ENCODE measurements around the gene PIAS2.
"Not testable (repeated sequence)": the region's sequence is repeated elsewhere in the genome, so short reads cannot be mapped to it uniquely, and the experiment has no call there.

PIAS2 gene, protein sequence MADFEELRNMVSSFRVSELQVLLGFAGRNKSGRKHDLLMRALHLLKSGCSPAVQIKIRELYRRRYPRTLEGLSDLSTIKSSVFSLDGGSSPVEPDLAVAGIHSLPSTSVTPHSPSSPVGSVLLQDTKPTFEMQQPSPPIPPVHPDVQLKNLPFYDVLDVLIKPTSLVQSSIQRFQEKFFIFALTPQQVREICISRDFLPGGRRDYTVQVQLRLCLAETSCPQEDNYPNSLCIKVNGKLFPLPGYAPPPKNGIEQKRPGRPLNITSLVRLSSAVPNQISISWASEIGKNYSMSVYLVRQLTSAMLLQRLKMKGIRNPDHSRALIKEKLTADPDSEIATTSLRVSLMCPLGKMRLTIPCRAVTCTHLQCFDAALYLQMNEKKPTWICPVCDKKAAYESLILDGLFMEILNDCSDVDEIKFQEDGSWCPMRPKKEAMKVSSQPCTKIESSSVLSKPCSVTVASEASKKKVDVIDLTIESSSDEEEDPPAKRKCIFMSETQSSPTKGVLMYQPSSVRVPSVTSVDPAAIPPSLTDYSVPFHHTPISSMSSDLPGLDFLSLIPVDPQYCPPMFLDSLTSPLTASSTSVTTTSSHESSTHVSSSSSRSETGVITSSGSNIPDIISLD

GRCh38 chr18:46917108-46917802 lies at the start of gene PIAS2, which contains the start of gene KATNAL2:
TSS of gene PIAS2 (minus strand) at chr18:46917507. CDS start at chr18:46917345, 162 bp downstream.
TSS of gene KATNAL2 (plus strand) at chr18:46917602. CDS start at chr18:46946873, 29,271 bp downstream.
- no peak for DNase-seq (ENCODE audit: low read depth, low spot score)
- peak within 1 kb of the TSS; percentile 86 for H3K4me3 ChIP-seq (ENCODE audit: low read depth, low read length)
- ChIA-PET POLR2A (interaction anchor here (1.0 to 1.5 kb wide), 2 partner anchors 23 to 197 kb away, joined by 3 to 5 read pairs; no protein-coding TSS in a partner anchor), CTCF (no interaction called here)
- no peak for TF ChIP-seq CTCF (IDR thresholded peaks at IDR 0.05; ENCODE audit: insufficient read depth, low read length, missing control alignments)

DNA sequence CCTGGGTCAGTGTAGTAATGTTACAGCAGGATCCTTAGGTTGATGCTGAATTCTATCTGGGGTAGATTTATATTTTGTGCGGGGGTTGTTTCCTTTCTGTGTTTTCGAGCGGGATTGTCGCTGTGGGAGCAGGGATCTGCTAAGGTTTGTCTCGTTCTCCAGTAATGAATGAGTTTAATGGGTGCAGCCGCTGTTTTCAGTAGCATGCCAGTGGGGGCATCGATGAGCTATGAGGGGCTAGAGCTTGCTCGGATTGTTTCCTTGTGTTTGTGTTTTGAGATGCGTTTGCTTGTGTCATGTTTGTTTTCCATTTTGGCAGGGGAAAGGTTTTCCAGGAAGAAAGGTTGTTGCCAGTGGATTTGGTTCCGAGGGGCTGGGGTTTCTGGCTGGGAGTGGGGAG lies 49.0 kb upstream of the PIAS2 start:
- H3K4me3 ChIP-seq (ENCODE audit: low read depth, low read length); POLR2A ChIA-PET; CTCF ChIA-PET; DNase-seq (ENCODE audit: low read depth, low spot score): not testable (repeated sequence)

- POLR2A ChIA-PET; H3K4me3 ChIP-seq (ENCODE audit: low read depth, low read length); CTCF ChIA-PET; DNase-seq (ENCODE audit: low read depth, low spot score): not testable (repeated sequence)
Measured at GRCh38 chr18:46964579-46965293, 47.4 kb upstream of the PIAS2 start.

GRCh38 chr18:46963656-46964578 lies 46.6 kb upstream of the PIAS2 start:
- DNase-seq (ENCODE audit: low read depth, low spot score); CTCF ChIA-PET; POLR2A ChIA-PET; H3K4me3 ChIP-seq (ENCODE audit: low read depth, low read length): not testable (repeated sequence)

- TF ChIP-seq CTCF (IDR thresholded peaks at IDR 0.05; ENCODE audit: insufficient read depth, low read length, missing control alignments): no peak
- CTCF ChIA-PET: no interaction called here
- no peak overlapping the region for H3K4me3 ChIP-seq (ENCODE audit: low read depth, low read length)
- DNase-seq (ENCODE audit: low read depth, low spot score): no peak
- POLR2A ChIA-PET: no interaction called here
Measured at GRCh38 chr18:46958209-46958608, 40.9 kb upstream of the PIAS2 start.

DNA sequence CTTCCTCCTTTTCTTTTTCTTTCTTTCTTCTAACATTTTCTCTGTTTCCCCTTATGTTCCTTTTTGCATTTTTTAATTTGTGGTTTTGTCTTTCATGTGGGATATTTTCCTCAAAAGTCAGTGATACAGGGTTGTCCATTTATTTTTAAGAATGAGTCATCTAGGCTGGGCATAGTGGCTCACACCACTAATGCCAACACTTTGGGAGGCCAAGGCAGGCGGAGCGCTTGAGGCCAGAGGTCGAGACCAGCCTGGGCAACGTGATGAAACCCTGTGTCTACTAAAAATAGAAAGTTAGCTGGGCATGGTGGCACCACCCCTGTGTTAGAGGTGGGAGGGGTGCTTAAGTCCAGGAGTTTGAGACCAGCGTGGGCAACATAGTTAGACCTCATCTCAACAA lies 35.9 kb upstream of the PIAS2 start:
- no peak overlapping the region for H3K4me3 ChIP-seq (ENCODE audit: low read depth, low read length)
- TF ChIP-seq CTCF (IDR thresholded peaks at IDR 0.05; ENCODE audit: insufficient read depth, low read length, missing control alignments): no peak
- no peak for DNase-seq (ENCODE audit: low read depth, low spot score)
- CTCF ChIA-PET: no interaction called here
- POLR2A ChIA-PET: no interaction called here

- peak; percentile 22 for TF ChIP-seq CTCF (IDR thresholded peaks at IDR 0.05; ENCODE audit: insufficient read depth, low read length, missing control alignments)
- no peak overlapping the region for H3K4me3 ChIP-seq (ENCODE audit: low read depth, low read length)
- no peak for DNase-seq (ENCODE audit: low read depth, low spot score)
- ChIA-PET POLR2A (no interaction called here), CTCF (no interaction called here)
Measured at GRCh38 chr18:46950064-46950656, 32.9 kb upstream of the PIAS2 start.
